HepG2 (cell line): ENCODE results near the gene CRYZ. TPM values are rescaled to one million over a fixed set of nuclear protein-coding genes. Genes with fewer than 3 reads are reported as not detected.

ENCODE experiments used
- ATAC-seq: fragments of 200-7000 bp; cut with Tn5 transposase; 3 replicates; pipeline ENCODE4 v1.9.1; 2020; ENCODE audit warnings: mild to moderate bottlenecking, moderate library complexity
- BruUV-seq: library from RNA; stranded (reverse); fragments of 400-500 nt; replicated peaks from 2 replicates; lab custom pipeline; 2021; lab: Mats Ljungman, UMichigan
- CTCF ChIA-PET: fragments of 300-600 bp; formaldehyde crosslinking; extraction: SDS; loops from one replicate; lab custom pipeline; 2021; ENCODE audit warnings: low total read pairs, inconsistent platforms, low intra/inter-chr PET ratio; lab: Yijun Ruan, JAX
- POLR2A ChIA-PET: fragments of 350-600 bp; sonication (Branson Sonifier 250); formaldehyde crosslinking; loops from one replicate; lab custom pipeline; 2020; ENCODE audit warnings: antibody characterized with exemption, inconsistent platforms; lab: Yijun Ruan, JAX
- DNase-seq: peaks from one replicate; pipeline ENCODE4 v3.0.0-alpha.2; 2015; ENCODE audit warnings: low spot score
- FAIRE-seq: peaks from 3 replicates; lab custom pipeline; 2011; peaks lifted over from hg19 to GRCh38; lab: Jason Lieb, UNC
- H2AFZ ChIP-seq: one replicate; pipeline ENCODE4 v1.6.1; 2011; ENCODE audit warnings: low read length, inconsistent platforms
- H3K27ac ChIP-seq: fragments of 300-600 bp; 3 replicates; pipeline ENCODE4 v1.8.0; 2011; ENCODE audit warnings: mixed run types, mild to moderate bottlenecking, mixed read lengths, low read length, inconsistent platforms; ENCODE audit not compliant: insufficient read depth; ENCODE audit errors: extremely low read length
- H3K27me3 ChIP-seq, 2 experiments: fragments of 200-600 bp in 1 of 2; 2 replicates in 1 of 2; 3 replicates in 1 of 2; pipeline versions ENCODE4 v1.6.0 to v1.8.0; 2011; ENCODE audit warnings: low read length in 2 of 2, mild to moderate bottlenecking in 2 of 2, moderate library complexity in 2 of 2, inconsistent platforms in 1 of 2; ENCODE audit not compliant: insufficient read depth in 2 of 2, control insufficient read depth in 1 of 2
- H3K36me3 ChIP-seq, 2 experiments: fragments of 200-600 bp in 1 of 2; replicated peaks in 1 of 2; 2 replicates in 1 of 2; 3 replicates in 1 of 2; pipeline versions ENCODE4 v1.5.1 to v1.8.0; 2011; ENCODE audit warnings: low read length in 2 of 2, inconsistent platforms in 1 of 2; ENCODE audit not compliant: insufficient read depth in 2 of 2, control insufficient read depth in 1 of 2
- H3K4me1 ChIP-seq: 2 replicates; pipeline ENCODE4 v1.5.1; 2012; ENCODE audit warnings: low read length, inconsistent platforms; ENCODE audit not compliant: insufficient read depth
- H3K4me2 ChIP-seq: 2 replicates; pipeline ENCODE4 v1.6.0; 2011; ENCODE audit warnings: low read depth, low read length, inconsistent platforms
- H3K4me3 ChIP-seq, 3 experiments: fragments of 200-600 bp in 1 of 3; sonication (generic), shearing (Covaris generic) in 1 of 3; replicated peaks in 1 of 3; 2 replicates each; pipeline ENCODE4 v1.5.1; 2011 to 2016; ENCODE audit warnings: low read length in 3 of 3, inconsistent platforms in 2 of 3, low read depth in 2 of 3, mild to moderate bottlenecking in 2 of 3, control low read depth in 1 of 3, mixed read lengths in 1 of 3; ENCODE audit not compliant: insufficient read depth in 1 of 3
- H3K79me2 ChIP-seq: one replicate; pipeline ENCODE4 v1.6.1; 2011; ENCODE audit warnings: low read length, inconsistent platforms; ENCODE audit not compliant: insufficient read depth
- H3K9ac ChIP-seq: 2 replicates; pipeline ENCODE4 v1.6.0; 2011; ENCODE audit warnings: mild to moderate bottlenecking, low read depth, low read length, inconsistent platforms; ENCODE audit not compliant: insufficient read depth
- H3K9me3 ChIP-seq: 2 replicates; pipeline ENCODE4 v1.5.1; 2012; ENCODE audit warnings: mild to moderate bottlenecking, low read length
- H4K20me1 ChIP-seq: 2 replicates; pipeline ENCODE4 v1.6.0; 2011; ENCODE audit warnings: inconsistent platforms, mild to moderate bottlenecking, low read length, moderate library complexity; ENCODE audit not compliant: insufficient read depth
- CENPX ChIP-seq: sonication (generic); formaldehyde crosslinking; IDR thresholded peaks from 2 replicates; pipeline ENCODE4 v1.9.0; 2021; ENCODE audit warnings: mild to moderate bottlenecking, missing genetic modification reagents, moderate library complexity
- CREM ChIP-seq, 2 experiments: sonication (generic) in 1 of 2; formaldehyde crosslinking in 1 of 2; IDR thresholded peaks; 2 replicates each; pipeline versions ENCODE4 v1.4.0 to v1.6.1; 2016 to 2020; ENCODE audit warnings: antibody characterized with exemption in 1 of 2, mild to moderate bottlenecking in 1 of 2, missing genetic modification reagents in 1 of 2
- HES4 ChIP-seq: sonication (generic); formaldehyde crosslinking; IDR thresholded peaks from 2 replicates; pipeline ENCODE4 v1.9.0; 2021; ENCODE audit warnings: mild to moderate bottlenecking, missing genetic modification reagents, borderline replicate concordance
- HOMEZ ChIP-seq: IDR thresholded peaks from 2 replicates; pipeline ENCODE4 v1.6.1; 2016; ENCODE audit warnings: low read depth
- JUND ChIP-seq: sonication (generic); formaldehyde crosslinking; IDR thresholded peaks from 2 replicates; pipeline ENCODE4 v1.8.0; 2022; ENCODE audit warnings: mild to moderate bottlenecking, missing genetic modification reagents
- NR2F6 ChIP-seq, 2 experiments: IDR thresholded peaks; 2 replicates each; pipeline ENCODE4 v1.6.1; 2016; ENCODE audit warnings: antibody characterized with exemption in 1 of 2, mild to moderate bottlenecking in 1 of 2
- RNF219 ChIP-seq: sonication (generic); formaldehyde crosslinking; IDR thresholded peaks from 2 replicates; pipeline ENCODE4 v1.5.0; 2020; ENCODE audit warnings: mild to moderate bottlenecking, missing genetic modification reagents
- SMYD3 ChIP-seq: sonication (generic); formaldehyde crosslinking; IDR thresholded peaks from 2 replicates; pipeline ENCODE4 v1.8.1; 2023; ENCODE audit warnings: mild to moderate bottlenecking, missing genetic modification reagents
- ZNF121 ChIP-seq: sonication (generic); formaldehyde crosslinking; IDR thresholded peaks from 2 replicates; pipeline ENCODE4 v1.5.0; 2020; ENCODE audit warnings: mild to moderate bottlenecking, missing genetic modification reagents
- ZNF18 ChIP-seq: sonication (generic); formaldehyde crosslinking; IDR thresholded peaks from 2 replicates; pipeline ENCODE4 v1.8.0; 2022; ENCODE audit warnings: mild to moderate bottlenecking, missing genetic modification reagents; ENCODE audit not compliant: insufficient replicate concordance
- ZNF20 ChIP-seq: sonication (generic); formaldehyde crosslinking; IDR thresholded peaks from 2 replicates; pipeline ENCODE4 v1.4.0; 2020; ENCODE audit warnings: mild to moderate bottlenecking, moderate library complexity, missing genetic modification reagents
- ZNF333 ChIP-seq: sonication (generic); formaldehyde crosslinking; IDR thresholded peaks from 2 replicates; pipeline ENCODE4 v1.4.0; 2020; ENCODE audit warnings: mild to moderate bottlenecking, missing genetic modification reagents, borderline replicate concordance
- ZNF513 ChIP-seq: sonication (generic); formaldehyde crosslinking; conservative IDR thresholded peaks from 2 replicates; pipeline ENCODE4 v1.5.0; 2020; ENCODE audit warnings: missing genetic modification reagents
- ZNF550 ChIP-seq: sonication (generic); formaldehyde crosslinking; IDR thresholded peaks from 2 replicates; pipeline ENCODE4 v1.4.0; 2020; ENCODE audit warnings: mild to moderate bottlenecking, missing genetic modification reagents, borderline replicate concordance
- ZNF570 ChIP-seq: sonication (generic); formaldehyde crosslinking; IDR thresholded peaks from 2 replicates; pipeline ENCODE4 v1.4.0; 2020; ENCODE audit warnings: mild to moderate bottlenecking, missing genetic modification reagents, borderline replicate concordance
- WGBS: methylation state at CpG from one replicate; pipeline ENCODE4 v1.1.6; 2017; ENCODE audit warnings: low lambda C conversion rate; 5-methylcytosine and 5-hydroxymethylcytosine counted together
- in situ Hi-C: cut with HindIII; loops from 2 replicates; pipeline ENCODE4 v1.10.0; 2017; ENCODE audit warnings: low pct_unique_long_range_greater_than_20kb; ENCODE audit not compliant: extremely low pct_ligation_motif_present
- intact Hi-C: fragments of 100-400 bp; cut with micrococcal nuclease; formaldehyde crosslinking; loops from one replicate; pipeline ENCODE4 v1.10.0; 2022; ENCODE audit not compliant: unreplicated experiment
- polyA plus RNA-seq, 8 experiments: library from polyadenylated mRNA; depleted of rRNA in 3 of 8; stranded (reverse) in 7 of 8; unstranded in 1 of 8; fragments of >200 nt; fragmentation: Illumina TruSeq in 4 of 8; extraction: Trizol in 4 of 8; gene quantifications; 2 replicates each; pipeline versions ENCODE4 v1.2.1 to v1.2.3, GENCODE V29; 2011 to 2016; ENCODE audit warnings: low read depth in 4 of 8, missing spikeins in 1 of 8, mixed read lengths in 1 of 8; ENCODE audit not compliant: insufficient read depth in 1 of 8
- total RNA-seq, 5 experiments: library from RNA; depleted of rRNA; stranded (reverse); fragments of >200 nt; fragmentation: Illumina TruSeq; extraction: Trizol; gene quantifications; 2 replicates each; pipeline ENCODE4 v1.2.3, GENCODE V29; 2016; ENCODE audit warnings: low read depth in 1 of 5
- TF ChIP-seq, protein P1 (sequence below): sonication (generic); formaldehyde crosslinking; IDR thresholded peaks from 2 replicates; pipeline ENCODE4 v1.5.0; 2020; ENCODE audit warnings: missing genetic modification reagents, mild to moderate bottlenecking, borderline replicate concordance

The CRYZ gene
- total and polyA plus RNA-seq, 2 of the 13 experiments (the other 11 are each of a cell fraction or from before 2014, with no cell fraction given), result 115 to 211 TPM

- TF ChIP-seq HES4 (CRISPR knock-in tag) (no peak), NR2F6 (IDR thresholded peaks at IDR 0.05) (no peak), NR2F6 (CRISPR knock-in tag; IDR thresholded peaks at IDR 0.05) (no peak), CREM (IDR thresholded peaks at IDR 0.05) (no peak), CREM (CRISPR knock-in tag; IDR thresholded peaks at IDR 0.05) (no peak), SMYD3 (no peak), ZNF513 (CRISPR knock-in tag) (no peak), ZNF550 (no peak), CENPX (CRISPR knock-in tag) (no peak)
Measured at GRCh38 chr1:74681449-74681848, 51.4 kb downstream of the CRYZ start (continued).

- CTCF ChIA-PET, result no interaction called here
- TF ChIP-seq HOMEZ (CRISPR knock-in tag) (no peak), ZNF18 (no peak), ZNF570 (CRISPR knock-in tag) (no peak), JUND (CRISPR knock-in tag) (no peak), ZNF333 (CRISPR knock-in tag) (no peak), ZNF20 (no peak), ZNF121 (CRISPR knock-in tag) (no peak), RNF219 (CRISPR knock-in tag) (no peak)
- TF ChIP-seq, protein P1, sequence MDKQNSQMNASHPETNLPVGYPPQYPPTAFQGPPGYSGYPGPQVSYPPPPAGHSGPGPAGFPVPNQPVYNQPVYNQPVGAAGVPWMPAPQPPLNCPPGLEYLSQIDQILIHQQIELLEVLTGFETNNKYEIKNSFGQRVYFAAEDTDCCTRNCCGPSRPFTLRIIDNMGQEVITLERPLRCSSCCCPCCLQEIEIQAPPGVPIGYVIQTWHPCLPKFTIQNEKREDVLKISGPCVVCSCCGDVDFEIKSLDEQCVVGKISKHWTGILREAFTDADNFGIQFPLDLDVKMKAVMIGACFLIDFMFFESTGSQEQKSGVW (CRISPR knock-in tag), result no peak
Measured at GRCh38 chr1:74681001-74681400, 51.8 kb downstream of the CRYZ start.

More at GRCh38 chr1:74681001-74681400, 51.8 kb downstream of the CRYZ start:
- no peak for FAIRE-seq
- ATAC-seq, result no peak
- WGBS, result 2% methylated on average over 3 of the region's 3 CpGs
- Histone ChIP-seq H2AFZ (no peak overlapping the region), H3K79me2 (no peaks in the 10 kb centered on the region), H3K9me3 (no peaks in the 10 kb centered on the region), H3K27me3 (no peaks in the 10 kb centered on the region), H3K4me1 (no peaks in the 10 kb centered on the region), H3K9ac (no peak overlapping the region), H3K36me3 (no peaks in the 10 kb centered on the region), H3K27ac (no peak overlapping the region), H3K4me2 (no peak overlapping the region), H4K20me1 (no peaks in the 10 kb centered on the region), H3K4me3 (no peak overlapping the region)
- POLR2A ChIA-PET, result no interaction called here
- BruUV-seq, result no TSS peak
- intact Hi-C loops (loop anchor here (10.0 kb wide), 1 partner anchor 176 kb away; no protein-coding TSS in a partner anchor), in situ Hi-C loops (loop anchor here (25.0 kb wide), 1 partner anchor 844 kb away; no protein-coding TSS in a partner anchor)
- no peak for DNase-seq
